Measurements from ENCODE around the gene MOCOS.

Gene MOCOS

DNA sequence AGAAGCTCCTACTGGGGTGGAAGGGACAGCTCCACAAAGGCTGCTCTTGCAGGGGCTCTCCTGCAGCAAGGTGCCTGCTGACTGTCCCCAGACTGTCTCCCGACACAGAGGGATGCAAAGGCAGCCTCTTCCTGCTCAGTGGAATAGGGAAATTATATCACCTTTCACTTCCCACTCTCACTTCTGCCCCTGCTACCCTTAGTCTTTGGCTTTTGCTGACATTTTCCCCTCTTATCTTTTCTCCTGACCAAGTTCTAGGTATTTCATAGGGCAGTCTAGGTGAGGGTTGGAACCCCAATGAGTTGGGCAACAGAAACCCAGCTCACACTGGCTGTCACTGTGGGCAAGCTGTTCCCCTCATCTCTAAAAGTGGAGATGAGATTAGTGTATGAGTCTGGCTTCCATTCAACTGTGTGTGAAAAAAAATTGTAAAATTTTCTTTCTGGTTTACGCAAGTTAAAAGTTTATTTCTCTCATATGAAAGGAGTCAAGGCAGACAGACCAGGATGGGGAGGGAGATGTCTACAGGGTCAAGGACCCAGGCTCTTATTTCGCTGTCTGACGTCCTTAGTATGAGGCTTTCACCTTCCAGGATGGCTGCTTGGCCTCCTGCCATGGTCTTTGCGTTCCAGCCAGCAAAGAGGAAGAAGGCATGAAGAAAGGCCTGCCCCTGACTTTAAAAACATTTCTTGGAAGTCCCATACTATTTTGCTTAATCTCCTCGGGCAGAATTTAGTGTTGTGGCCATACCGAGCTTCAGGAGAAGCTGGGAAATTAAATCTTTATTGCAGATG, 7.5 kb upstream of the MOCOS start:
- DNase-seq (ENCODE audit: low read depth in 1 of 2, low spot score in 1 of 2) = no peak

DNA sequence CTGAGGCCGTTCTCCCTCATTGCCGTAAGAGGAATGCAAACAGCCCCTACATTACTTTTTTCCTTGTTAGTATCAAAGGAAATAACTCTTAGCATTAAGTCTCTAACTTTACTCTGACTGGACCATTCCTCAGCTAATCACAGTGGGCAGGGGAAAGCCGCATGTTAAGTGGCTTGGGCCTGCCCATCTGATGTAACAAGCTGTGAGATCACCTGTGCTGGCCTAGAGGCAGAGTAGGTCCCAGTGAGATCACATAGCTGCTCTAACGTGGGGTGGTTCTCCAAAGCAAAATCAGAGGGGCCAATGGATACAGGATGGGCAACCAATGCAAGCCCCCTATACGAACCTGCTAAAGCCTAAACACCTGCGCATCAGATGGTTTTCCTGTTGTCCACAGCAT, 5.9 kb upstream of the MOCOS start:
- no peak for DNase-seq (ENCODE audit: low read depth in 1 of 2, low spot score in 1 of 2)

- no peak for DNase-seq (ENCODE audit: low read depth in 1 of 2, low spot score in 1 of 2)
Observed at GRCh38 chr18:36181898-36182506, 5.3 kb upstream of the MOCOS start.

- DNase-seq (ENCODE audit: low read depth in 1 of 2, low spot score in 1 of 2) = no peak
Observed at GRCh38 chr18:36183033-36183432, 4.3 kb upstream of the MOCOS start.

DNA sequence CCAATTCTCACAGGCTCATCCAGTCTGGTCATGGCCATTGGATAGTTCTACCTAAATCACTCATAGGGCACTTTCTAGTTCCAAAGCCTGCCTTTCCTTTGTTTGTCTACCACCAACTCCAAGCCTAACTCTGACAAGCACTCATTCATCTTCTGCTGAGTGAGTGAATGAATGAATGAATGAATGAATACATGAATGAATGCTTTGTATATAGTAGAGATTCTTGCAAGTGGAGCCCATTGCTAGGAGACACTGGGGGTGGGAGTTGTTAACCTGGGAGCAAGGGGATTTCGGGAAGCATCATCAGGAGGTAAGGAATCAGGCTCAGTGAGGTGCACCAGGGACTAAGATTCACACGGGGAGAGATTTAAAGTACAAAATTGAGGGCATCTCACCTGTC, 3.3 kb upstream of the MOCOS start:
- DNase-seq (ENCODE audit: low read depth in 1 of 2, low spot score in 1 of 2) = no peak

DNA sequence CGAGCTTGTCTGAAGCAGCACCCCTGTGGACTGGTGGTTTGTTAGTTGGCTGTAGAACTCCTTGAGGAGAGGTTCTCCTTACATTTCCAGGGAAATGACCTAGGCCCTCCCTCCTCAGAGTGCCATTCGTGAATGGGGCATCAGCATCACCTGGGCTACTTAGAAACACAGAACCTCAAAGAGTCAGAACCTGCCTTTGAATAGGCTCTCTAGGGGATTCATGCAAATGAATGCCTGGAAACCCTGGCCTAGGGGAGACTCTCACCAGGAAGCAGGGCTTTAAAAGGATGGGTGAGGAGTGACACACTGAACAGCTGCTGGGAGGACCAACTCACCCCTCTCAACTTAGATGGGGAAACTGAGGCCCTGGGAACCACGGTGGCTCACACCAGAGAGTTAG, 2.1 kb upstream of the MOCOS start:
- DNase-seq (ENCODE audit: low read depth in 1 of 2, low spot score in 1 of 2) = no peak

DNA sequence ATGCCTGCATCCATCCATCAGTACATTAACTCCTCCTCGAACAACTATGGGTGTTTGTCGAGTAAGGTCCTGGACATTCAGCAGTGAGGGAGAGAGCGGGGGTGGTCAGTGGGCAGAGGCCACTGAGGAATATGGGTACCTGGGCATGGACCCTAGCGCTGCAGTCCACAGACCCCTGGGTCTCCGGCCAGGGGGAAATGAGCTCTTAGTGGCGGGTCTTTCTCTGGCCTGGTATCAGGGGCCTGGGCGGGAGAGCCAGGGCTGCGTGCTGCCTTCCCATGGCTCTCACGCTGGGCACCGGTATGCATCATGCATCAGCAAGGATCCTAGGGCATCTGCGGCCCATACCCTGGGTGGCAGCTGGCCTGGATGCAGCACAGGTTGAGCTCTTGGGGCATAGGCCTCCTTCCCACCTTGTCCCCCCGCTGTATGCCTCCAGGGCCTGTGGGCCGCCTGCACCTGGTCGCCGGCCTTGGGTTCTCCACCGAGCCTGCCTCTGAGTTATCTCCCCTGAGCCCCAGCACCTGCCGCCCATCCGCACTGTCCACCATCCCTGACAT, 1.3 kb upstream of the MOCOS start:
- DNase-seq (ENCODE audit: low read depth in 1 of 2, low spot score in 1 of 2) = no peak

GRCh38 chr18:36186461-36187192, 670 bp upstream of the MOCOS start:
- no peak for DNase-seq (ENCODE audit: low read depth in 1 of 2, low spot score in 1 of 2)

DNA sequence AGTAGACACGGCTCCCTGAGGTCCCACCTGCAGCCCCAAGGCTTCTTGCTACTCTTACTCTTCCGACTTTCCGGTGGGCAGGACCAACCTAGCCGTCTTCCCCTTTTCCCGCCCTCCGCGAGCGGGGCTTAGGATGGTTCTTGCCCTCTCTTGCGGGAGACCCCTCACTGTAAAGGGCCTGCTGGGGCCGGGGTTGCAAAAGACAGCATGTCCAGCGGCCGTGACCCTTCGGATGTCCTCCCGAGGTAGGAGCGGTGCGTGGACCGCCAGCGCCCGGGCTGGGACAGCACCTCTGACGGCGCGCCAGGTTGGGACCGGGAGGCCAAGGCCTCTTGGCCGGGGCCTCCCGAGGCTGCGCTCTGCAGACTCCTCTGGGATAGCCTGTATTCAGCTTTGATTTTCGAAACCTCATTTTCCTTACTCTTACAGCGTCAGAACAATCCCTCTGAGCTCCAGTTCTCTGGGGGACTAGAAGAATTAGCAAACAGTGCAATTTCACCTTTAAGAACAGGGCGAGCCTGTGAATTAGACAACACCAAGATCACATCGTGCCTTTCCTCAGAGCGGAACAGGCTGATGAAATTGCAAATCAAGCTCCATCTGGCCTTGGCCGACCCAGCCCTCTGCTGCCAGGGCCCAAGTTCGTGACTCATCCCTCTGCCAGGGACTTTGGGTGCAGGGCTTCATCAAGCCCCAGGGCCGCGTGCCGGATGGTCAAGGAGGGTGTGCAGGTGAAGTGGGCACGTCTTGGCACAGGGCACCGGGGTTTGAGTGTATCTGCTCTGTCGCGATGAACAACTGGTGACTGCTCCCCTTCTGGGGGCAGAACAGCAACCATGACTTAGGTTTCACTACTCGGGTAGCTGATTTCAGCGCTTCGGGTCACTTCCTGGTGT, 777 bp downstream of the MOCOS start:
- DNase-seq (ENCODE audit: low read depth in 1 of 2, low spot score in 1 of 2) = no peak

DNA sequence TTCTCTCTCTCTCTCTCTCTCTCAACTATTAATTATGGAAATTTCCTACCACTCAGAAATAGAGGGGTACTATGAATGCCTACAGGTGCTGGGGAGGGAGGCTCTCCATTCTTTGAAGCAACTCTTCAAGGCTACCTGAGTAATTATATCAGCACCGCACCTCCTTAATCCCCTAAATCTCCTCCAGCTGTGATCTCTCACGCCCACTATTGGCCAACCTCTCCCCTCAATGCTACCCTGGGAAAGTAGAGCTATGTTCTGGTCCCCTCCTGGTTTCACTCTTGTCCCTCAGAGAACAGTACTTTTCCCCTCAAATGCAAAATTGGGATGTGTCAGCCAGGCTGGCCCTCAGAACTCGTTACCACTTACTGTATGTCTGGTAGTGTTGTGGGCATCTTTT, 1.6 kb downstream of the MOCOS start:
- DNase-seq (ENCODE audit: low read depth in 1 of 2, low spot score in 1 of 2) = no peak

DNA sequence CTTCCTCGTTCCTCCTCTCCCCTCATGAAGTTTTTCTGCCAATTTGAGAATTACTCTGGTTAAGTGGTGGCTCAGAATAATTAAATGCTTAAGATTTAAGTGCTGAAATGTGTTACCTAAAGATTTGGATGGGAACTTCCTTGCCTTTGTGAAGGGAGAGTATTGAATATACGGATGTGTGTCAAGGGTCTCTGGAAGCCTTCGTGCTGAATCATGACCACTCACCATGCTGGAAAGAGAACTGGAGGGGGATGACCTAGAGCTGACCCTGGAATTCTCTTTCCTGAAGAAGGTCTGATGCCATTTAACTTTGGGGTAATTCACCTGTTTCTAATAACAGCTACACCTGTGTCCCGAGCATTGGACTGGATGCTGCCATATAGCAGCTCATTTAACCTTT, 2.2 kb downstream of the MOCOS start:
- no peak for DNase-seq (ENCODE audit: low read depth in 1 of 2, low spot score in 1 of 2)

GRCh38 chr18:36191286-36191685, 4.0 kb downstream of the MOCOS start:
- no peak for DNase-seq (ENCODE audit: low read depth in 1 of 2, low spot score in 1 of 2)

DNA sequence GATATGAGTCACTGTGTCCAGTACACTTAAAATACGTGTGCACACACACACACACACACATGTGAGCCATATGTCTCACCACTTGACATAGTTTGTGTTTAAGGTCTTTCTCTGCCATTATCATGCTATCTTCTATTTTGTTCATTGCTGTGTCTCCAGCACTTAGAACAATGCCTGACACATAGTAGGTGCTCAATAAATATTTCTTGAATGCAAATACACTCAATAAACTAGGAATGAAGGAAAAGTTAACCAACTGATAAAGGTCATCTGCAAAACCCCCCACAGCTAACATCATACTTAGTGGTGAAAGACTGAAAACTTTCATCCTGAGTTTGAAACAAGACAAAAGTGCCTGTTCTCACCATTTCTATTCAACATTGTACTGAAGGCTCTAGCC, 4.4 kb downstream of the MOCOS start:
- no peak for DNase-seq (ENCODE audit: low read depth in 1 of 2, low spot score in 1 of 2)

- DNase-seq (ENCODE audit: low read depth in 1 of 2, low spot score in 1 of 2) = no peak
Observed at GRCh38 chr18:36194600-36195315, 7.5 kb downstream of the MOCOS start.

- no peak for DNase-seq (ENCODE audit: low read depth in 1 of 2, low spot score in 1 of 2)
Observed at GRCh38 chr18:36195427-36196122, 8.3 kb downstream of the MOCOS start.

DNA sequence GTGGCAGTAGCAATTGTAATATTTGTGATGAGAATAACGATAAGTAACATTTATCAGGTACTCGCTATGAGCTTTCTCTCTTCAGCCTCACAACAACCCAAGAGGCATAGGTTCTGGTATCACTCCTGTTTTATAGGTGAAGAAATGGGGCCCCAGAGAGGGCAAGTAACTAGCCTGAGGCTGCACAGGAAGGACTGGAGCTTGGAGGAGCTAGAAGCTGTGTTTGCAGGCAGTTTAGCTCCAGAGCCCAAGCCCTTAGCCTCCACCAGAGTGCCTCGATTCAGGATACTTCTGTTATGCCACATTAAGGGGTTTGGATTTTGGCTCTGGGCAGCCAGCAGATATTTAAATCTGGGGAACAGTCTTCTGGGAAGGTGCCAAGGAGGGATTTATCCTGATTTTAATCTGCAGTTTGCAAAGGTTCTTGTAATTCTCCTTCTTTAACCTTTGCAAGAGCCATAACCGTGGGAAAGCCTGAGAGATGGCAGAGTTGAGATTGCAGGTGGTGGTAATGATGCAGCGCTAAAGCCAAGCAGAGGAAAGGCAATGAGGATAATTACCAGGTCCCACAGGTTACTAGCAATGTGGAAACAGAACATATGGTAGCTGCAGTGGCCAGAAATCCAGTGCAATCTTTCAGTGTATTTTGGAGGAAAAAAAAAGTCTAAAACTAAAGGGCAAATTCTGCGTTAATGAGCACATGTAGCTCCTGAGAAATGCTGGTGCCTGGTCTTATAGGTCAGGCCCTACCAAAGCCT, 9.1 kb downstream of the MOCOS start:
- no peak for DNase-seq (ENCODE audit: low read depth in 1 of 2, low spot score in 1 of 2)

GRCh38 chr18:36197511-36198166, 10.3 kb downstream of the MOCOS start:
- DNase-seq (ENCODE audit: low read depth in 1 of 2, low spot score in 1 of 2) = no peak

GRCh38 chr18:36199691-36200295, 12.5 kb downstream of the MOCOS start:
- DNase-seq (ENCODE audit: low read depth in 1 of 2, low spot score in 1 of 2) = no peak
